ENCODE data around the gene RIMS3. TPM values are rescaled to one million over a fixed set of nuclear protein-coding genes. Genes with fewer than 3 reads are reported as not detected.
A peak's percentile ranks its signal among the peaks of the same experiment; 100 is the strongest.
"Not testable (repeated sequence)": the region's sequence is repeated elsewhere in the genome, so short reads cannot be mapped to it uniquely, and the experiment has no call there.

Gene RIMS3
- total and polyA plus RNA-seq, 9 donors, result 1.3 to 12.6 (median 4.4) TPM

DNA sequence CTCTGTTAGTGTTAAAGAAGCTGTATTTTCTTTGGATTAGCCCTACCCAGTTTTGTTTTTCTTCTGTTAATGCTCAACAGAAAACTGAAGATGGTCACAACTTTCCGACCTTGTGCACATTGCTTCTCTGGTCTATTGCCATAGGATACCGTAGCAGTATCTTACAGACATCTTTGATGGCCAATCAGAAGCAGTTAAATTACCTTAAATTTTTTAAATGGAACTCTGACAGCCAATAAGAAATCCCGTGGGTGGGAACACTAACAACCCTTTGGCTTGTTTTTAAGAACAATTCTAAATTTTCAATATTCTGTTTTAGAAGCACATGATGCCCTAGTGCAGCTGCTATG lies 43.2 kb upstream of the RIMS3 start:
- intact Hi-C loops (cut with DNase I), result no loop called here
- 0 to 3% (median 1%) methylated on average over 3 of the region's 3 CpGs for WGBS, 3 donors
- Histone ChIP-seq H3K27me3 (no peaks in the 10 kb centered on the region), H3K9me3 (no peaks in the 10 kb centered on the region), H3K4me3 (peak overlapping the region; percentile 45), H3K4me1 (ENCODE audit: insufficient read depth) (peaks cover 13% of the 10 kb centered on the region), H3K27ac (no peak overlapping the region), H3K36me3 (no peaks in the 10 kb centered on the region)
- no peak for DNase-seq
- TF ChIP-seq POLR2A (IDR thresholded peaks at IDR 0.05) (no peak), EP300 (IDR thresholded peaks at IDR 0.05) (no peak)
- TF ChIP-seq, protein P1, sequence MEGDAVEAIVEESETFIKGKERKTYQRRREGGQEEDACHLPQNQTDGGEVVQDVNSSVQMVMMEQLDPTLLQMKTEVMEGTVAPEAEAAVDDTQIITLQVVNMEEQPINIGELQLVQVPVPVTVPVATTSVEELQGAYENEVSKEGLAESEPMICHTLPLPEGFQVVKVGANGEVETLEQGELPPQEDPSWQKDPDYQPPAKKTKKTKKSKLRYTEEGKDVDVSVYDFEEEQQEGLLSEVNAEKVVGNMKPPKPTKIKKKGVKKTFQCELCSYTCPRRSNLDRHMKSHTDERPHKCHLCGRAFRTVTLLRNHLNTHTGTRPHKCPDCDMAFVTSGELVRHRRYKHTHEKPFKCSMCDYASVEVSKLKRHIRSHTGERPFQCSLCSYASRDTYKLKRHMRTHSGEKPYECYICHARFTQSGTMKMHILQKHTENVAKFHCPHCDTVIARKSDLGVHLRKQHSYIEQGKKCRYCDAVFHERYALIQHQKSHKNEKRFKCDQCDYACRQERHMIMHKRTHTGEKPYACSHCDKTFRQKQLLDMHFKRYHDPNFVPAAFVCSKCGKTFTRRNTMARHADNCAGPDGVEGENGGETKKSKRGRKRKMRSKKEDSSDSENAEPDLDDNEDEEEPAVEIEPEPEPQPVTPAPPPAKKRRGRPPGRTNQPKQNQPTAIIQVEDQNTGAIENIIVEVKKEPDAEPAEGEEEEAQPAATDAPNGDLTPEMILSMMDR (IDR thresholded peaks at IDR 0.05), result no peak

DNA sequence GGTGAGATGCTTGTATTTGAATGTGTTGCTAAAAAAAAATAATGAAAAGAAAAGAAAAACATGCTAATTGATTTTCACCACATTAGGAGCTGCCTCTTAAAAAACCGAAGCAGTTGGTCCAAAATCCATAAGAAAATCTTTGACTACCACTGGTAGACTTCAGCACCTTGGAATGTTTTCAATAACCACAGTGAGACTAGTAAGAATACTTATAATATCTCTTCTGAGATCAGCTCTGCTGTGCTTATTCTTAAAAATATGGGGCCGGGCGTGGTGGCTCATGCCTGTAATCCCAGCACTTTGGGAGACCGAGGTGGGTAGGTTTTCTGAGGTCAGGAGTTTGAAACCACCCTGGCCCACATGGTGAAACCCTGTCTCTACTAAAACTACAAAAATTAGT lies 41.1 kb upstream of the RIMS3 start:
- Histone ChIP-seq H3K27ac (no peak overlapping the region), H3K27me3 (no peaks in the 10 kb centered on the region), H3K4me1 (ENCODE audit: insufficient read depth) (peaks cover 11% of the 10 kb centered on the region), H3K4me3 (no peak overlapping the region), H3K36me3 (no peaks in the 10 kb centered on the region), H3K9me3 (no peaks in the 10 kb centered on the region)
- TF ChIP-seq, protein P1 (IDR thresholded peaks at IDR 0.05), result no peak
- TF ChIP-seq EP300 (IDR thresholded peaks at IDR 0.05), result no peak
- TF ChIP-seq POLR2A (IDR thresholded peaks at IDR 0.05), result no peak
- DNase-seq, result no peak
- WGBS, 3 donors, result 97 to 100% (median 98%) methylated on average over 4 of the region's 4 CpGs
- intact Hi-C loops (cut with DNase I), result no loop called here

DNA sequence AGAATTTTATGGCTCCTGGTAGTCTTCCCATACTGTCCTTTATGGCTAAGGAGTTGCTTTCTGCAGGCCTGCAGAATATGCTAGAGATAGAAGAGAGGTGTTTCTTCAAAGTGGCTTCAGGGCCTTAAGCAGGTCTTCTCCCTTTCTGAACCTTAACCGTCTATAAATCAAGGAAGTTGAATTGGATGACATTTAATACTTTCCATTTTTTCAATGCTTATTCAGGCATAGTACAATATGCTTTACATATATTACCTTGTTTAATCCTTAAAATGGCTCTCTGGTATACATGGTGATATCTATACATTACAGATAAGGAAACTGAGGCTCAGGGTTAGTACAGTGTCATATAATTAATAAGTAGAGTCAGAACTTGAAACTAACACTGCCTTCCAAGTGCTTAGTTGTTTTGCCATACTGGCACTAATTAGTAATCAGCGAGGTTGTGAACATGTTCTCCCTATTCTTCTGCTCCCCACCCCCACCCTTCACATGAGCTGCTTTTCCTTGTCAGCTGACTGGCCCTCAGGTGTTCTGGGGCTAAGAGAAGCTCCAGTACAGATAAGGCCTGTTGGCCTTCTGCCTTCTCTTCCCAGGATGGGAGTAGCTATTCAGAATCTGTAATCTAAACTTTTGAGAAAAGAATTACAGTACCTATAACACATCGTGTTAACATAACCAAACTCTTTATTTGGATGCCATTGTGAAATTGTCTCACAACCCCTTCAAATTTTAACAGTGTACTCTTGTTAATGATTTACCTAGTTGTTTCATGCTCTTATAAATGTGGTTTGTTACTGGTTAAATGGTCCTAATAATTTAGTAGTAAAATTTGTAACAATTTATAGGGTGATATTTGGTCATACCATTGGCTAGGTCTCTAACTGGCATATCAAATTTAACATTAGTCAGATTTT lies 39.6 kb upstream of the RIMS3 start:
- WGBS, 3 donors, result 85 to 88% (median 88%) methylated on average over 3 of the region's 3 CpGs
- intact Hi-C loops (cut with DNase I), result no loop called here
- Histone ChIP-seq H3K27me3 (no peaks in the 10 kb centered on the region), H3K36me3 (no peaks in the 10 kb centered on the region), H3K4me1 (ENCODE audit: insufficient read depth) (peaks cover 8% of the 10 kb centered on the region), H3K4me3 (no peak overlapping the region), H3K27ac (no peak overlapping the region), H3K9me3 (no peaks in the 10 kb centered on the region)
- TF ChIP-seq POLR2A (IDR thresholded peaks at IDR 0.05) (no peak), EP300 (IDR thresholded peaks at IDR 0.05) (no peak)
- TF ChIP-seq, protein P1 (IDR thresholded peaks at IDR 0.05), result no peak
- DNase-seq, result no peak

DNA sequence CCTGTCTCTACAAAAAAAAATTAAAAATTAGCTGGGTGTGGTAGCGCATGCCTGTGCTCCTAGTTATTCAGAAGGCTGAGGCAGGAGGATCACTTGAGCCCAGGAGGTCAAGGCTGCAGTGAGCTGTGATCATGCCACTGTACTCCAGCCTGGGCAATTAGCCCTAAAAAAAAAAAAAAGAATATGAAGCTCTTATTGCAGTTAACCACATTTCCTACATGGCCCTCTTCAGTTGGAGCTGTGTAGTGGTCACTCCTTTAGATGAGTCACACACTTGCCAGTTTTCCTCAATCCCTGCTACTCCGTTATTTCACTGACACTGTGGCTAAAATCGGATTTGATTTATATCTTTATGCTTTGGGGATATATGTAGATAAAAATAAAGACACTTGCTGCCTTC lies 37.8 kb upstream of the RIMS3 start:
- H3K4me1 ChIP-seq (ENCODE audit: insufficient read depth), result peaks cover 7% of the 10 kb centered on the region
- TF ChIP-seq, protein P1 (IDR thresholded peaks at IDR 0.05), result no peak
- TF ChIP-seq POLR2A (IDR thresholded peaks at IDR 0.05) (no peak), EP300 (IDR thresholded peaks at IDR 0.05) (no peak)
- peak in 1 of 5 donors; percentile 13 for DNase-seq
- H3K4me3 ChIP-seq, result no peak overlapping the region
- H3K9me3 ChIP-seq, result no peaks in the 10 kb centered on the region
- no peaks in the 10 kb centered on the region for H3K36me3 ChIP-seq
- intact Hi-C loops (cut with DNase I), result no loop called here
- H3K27me3 ChIP-seq, result no peaks in the 10 kb centered on the region
- 57 to 64% (median 62%) methylated on average over 3 of the region's 3 CpGs for WGBS, 3 donors
- no peak overlapping the region for H3K27ac ChIP-seq

DNA sequence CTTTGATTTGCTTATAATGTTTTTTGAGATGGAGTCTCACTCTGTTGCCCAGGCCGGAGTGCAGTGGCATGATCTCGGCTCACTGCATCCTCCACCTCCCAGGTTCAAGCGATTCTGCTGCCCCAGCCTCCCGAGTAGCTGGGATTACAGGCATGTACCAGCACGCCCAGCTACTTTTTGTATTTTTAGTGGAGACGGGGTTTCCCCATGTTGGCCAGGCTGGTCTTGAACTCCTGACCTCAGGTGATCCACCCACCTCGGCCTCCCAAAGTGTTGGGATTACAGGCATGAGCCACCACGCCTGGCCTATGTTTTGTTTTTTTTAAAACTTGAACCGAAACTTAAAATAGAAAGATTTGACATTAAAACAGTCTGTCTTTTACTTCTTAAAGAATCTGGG lies 37.3 kb upstream of the RIMS3 start:
- H3K4me3 ChIP-seq; H3K9me3 ChIP-seq; H3K4me1 ChIP-seq (ENCODE audit: insufficient read depth); H3K27ac ChIP-seq; H3K36me3 ChIP-seq; DNase-seq; intact Hi-C loops (cut with DNase I); H3K27me3 ChIP-seq: not testable (repeated sequence)
- 78 to 83% (median 80%) methylated on average over 9 of the region's 9 CpGs for WGBS, 3 donors

All from ovary (tissue), 9 donors.